SK-N-SH (cell line): Measurements from ENCODE around the gene MPO.

ENCODE experiments used
- EZH2phosphoT487 ChIP-seq: fragments of 200-600 bp; sonication (generic); IDR thresholded peaks from 2 replicates; pipeline ENCODE4 v1.6.1; 2017; ENCODE audit warnings: low read depth, mixed run types, mild to moderate bottlenecking, antibody characterized with exemption, moderate library complexity, borderline replicate concordance
- RAD21 ChIP-seq: IDR thresholded peaks from 2 replicates; pipeline ENCODE4 v1.6.1; 2012; ENCODE audit warnings: mild to moderate bottlenecking, low read length
- REST ChIP-seq: IDR thresholded peaks from 2 replicates; pipeline ENCODE4 v1.6.1; 2012; ENCODE audit warnings: mild to moderate bottlenecking, low read depth, low read length, moderate library complexity
- TF ChIP-seq, protein P1 (sequence below): fragments of 200-600 bp; sonication (generic); IDR thresholded peaks from 2 replicates; pipeline ENCODE4 v1.6.1; 2017; ENCODE audit warnings: antibody characterized with exemption, mild to moderate bottlenecking, moderate library complexity

DNA sequence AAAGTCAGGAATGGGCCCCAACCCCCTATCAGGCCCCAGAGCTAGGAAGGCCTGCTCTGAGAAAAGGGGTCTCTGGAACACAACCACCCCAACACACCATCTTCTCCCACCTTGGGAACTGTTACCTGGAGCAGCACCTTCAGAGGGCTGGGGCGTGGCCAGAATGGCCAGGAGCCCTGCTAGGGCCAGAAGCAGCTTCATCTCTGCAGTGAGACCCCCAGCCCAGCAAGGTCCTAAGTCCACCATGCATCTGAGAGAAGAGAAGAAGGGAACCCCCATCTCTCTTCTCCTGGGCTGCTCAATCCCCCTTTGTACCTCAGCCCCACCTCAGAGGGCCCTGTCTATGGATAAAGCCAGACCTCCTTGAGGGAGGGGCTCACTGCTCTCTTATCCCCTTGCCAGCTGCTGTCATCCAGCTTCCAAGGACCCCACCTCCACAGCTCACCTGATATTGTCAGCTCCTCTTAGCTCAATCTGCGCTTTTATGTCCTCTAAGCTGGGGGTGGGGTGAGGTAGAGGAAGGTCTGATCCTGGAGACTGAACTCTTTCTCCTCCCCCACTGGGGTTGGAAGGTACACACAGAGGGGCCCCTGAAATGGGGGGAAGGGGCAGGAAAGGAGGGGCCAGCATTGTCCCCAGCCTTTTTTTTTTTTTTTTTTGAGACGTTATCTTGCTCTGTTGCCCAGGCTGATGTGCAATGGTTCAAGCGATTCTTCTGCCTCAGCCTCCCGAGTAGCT lies at the start of gene MPO:
- TF ChIP-seq RAD21 (no peak), REST (no peak), EZH2phosphoT487 (no peak)
- TF ChIP-seq, protein P1, sequence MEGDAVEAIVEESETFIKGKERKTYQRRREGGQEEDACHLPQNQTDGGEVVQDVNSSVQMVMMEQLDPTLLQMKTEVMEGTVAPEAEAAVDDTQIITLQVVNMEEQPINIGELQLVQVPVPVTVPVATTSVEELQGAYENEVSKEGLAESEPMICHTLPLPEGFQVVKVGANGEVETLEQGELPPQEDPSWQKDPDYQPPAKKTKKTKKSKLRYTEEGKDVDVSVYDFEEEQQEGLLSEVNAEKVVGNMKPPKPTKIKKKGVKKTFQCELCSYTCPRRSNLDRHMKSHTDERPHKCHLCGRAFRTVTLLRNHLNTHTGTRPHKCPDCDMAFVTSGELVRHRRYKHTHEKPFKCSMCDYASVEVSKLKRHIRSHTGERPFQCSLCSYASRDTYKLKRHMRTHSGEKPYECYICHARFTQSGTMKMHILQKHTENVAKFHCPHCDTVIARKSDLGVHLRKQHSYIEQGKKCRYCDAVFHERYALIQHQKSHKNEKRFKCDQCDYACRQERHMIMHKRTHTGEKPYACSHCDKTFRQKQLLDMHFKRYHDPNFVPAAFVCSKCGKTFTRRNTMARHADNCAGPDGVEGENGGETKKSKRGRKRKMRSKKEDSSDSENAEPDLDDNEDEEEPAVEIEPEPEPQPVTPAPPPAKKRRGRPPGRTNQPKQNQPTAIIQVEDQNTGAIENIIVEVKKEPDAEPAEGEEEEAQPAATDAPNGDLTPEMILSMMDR, result no peak
